K562 (cell line): Measurements from ENCODE around the gene KLHL25. TPM values are rescaled to one million over a fixed set of nuclear protein-coding genes. Genes with fewer than 3 reads are reported as not detected.

Source experiments
- ASH1L ChIP-seq: fragments of 450-650 bp; IDR thresholded peaks from 2 replicates; pipeline ENCODE4 v1.6.1; 2018; ENCODE audit warnings: borderline replicate concordance, mild to moderate bottlenecking, low read depth; ENCODE audit not compliant: partially characterized antibody
- ATF1 ChIP-seq, 2 experiments: fragments of 450-650 bp in 1 of 2; IDR thresholded peaks; 2 replicates each; pipeline ENCODE4 v1.6.1; 2016; ENCODE audit warnings: missing compliant biosample characterization in 1 of 2, missing genetic modification characterization in 1 of 2
- BACH1 ChIP-seq: fragments of 200-800 bp; sonication (Bioruptor generic); IDR thresholded peaks from 2 replicates; pipeline ENCODE4 v1.6.1; 2016; ENCODE audit warnings: missing genetic modification characterization, missing compliant biosample characterization
- CHAMP1 ChIP-seq: fragments of 450-650 bp; IDR thresholded peaks from 2 replicates; pipeline ENCODE4 v1.6.1; 2016; ENCODE audit warnings: mild to moderate bottlenecking
- CREB1 ChIP-seq, 2 experiments: sonication (generic) in 1 of 2; formaldehyde crosslinking in 1 of 2; IDR thresholded peaks; 2 replicates each; pipeline versions ENCODE4 v1.6.1 to v1.8.0; 2012 to 2022; ENCODE audit warnings: inconsistent platforms in 1 of 2, mild to moderate bottlenecking in 1 of 2, missing genetic modification reagents in 1 of 2, moderate library complexity in 1 of 2
- CREM ChIP-seq: IDR thresholded peaks from 2 replicates; pipeline ENCODE4 v1.6.1; 2014; ENCODE audit warnings: antibody characterized with exemption, low read depth
- ETV5 ChIP-seq: sonication (generic); formaldehyde crosslinking; IDR thresholded peaks from 2 replicates; pipeline ENCODE4 v1.4.0; 2020; ENCODE audit warnings: low read depth, mild to moderate bottlenecking, missing genetic modification reagents
- GABPA ChIP-seq: fragments of 200-800 bp; sonication (Bioruptor generic); conservative IDR thresholded peaks from 2 replicates; pipeline ENCODE4 v1.6.1; 2016; ENCODE audit warnings: low read depth, missing genetic modification characterization, missing compliant biosample characterization
- KDM2B ChIP-seq: fragments of 250-450 bp; sonication (Bioruptor Pico); IDR thresholded peaks from 2 replicates; pipeline ENCODE4 v1.8.0; 2021; ENCODE audit warnings: mild to moderate bottlenecking, moderate library complexity
- NEUROD1 ChIP-seq: fragments of 150-350 bp; IDR thresholded peaks from 2 replicates; pipeline ENCODE4 v1.6.1; 2014; ENCODE audit warnings: borderline replicate concordance, low read length, low read depth; ENCODE audit not compliant: partially characterized antibody
- NR2C1 ChIP-seq, 2 experiments: fragments of 450-650 bp; IDR thresholded peaks; 2 replicates each; pipeline ENCODE4 v1.6.1; 2017; ENCODE audit warnings: mild to moderate bottlenecking in 2 of 2, antibody characterized with exemption in 1 of 2, inconsistent platforms in 1 of 2, missing compliant biosample characterization in 1 of 2, missing genetic modification characterization in 1 of 2
- POLR2G ChIP-seq: fragments of 200-400 bp; formaldehyde crosslinking; IDR thresholded peaks from 2 replicates; pipeline ENCODE4 v1.6.1; 2017; ENCODE audit warnings: low read depth, mild to moderate bottlenecking, antibody characterized with exemption, low read length, moderate library complexity
- RB1 ChIP-seq: fragments of 450-650 bp; IDR thresholded peaks from 2 replicates; pipeline ENCODE4 v1.6.1; 2017; ENCODE audit warnings: low read depth, mild to moderate bottlenecking
- RBFOX2 ChIP-seq: fragments of 200-400 bp; formaldehyde crosslinking; IDR thresholded peaks from 2 replicates; pipeline ENCODE4 v1.6.1; 2017; ENCODE audit warnings: low read depth, mild to moderate bottlenecking, low read length, moderate library complexity
- VEZF1 ChIP-seq: fragments of 200-800 bp; sonication (Bioruptor generic); IDR thresholded peaks from 2 replicates; pipeline ENCODE4 v1.6.1; 2017; ENCODE audit warnings: missing genetic modification characterization, missing compliant biosample characterization
- ZNF121 ChIP-seq: sonication (generic); formaldehyde crosslinking; conservative IDR thresholded peaks from 2 replicates; pipeline ENCODE4 v1.8.0; 2022; ENCODE audit warnings: missing genetic modification reagents
- ZNF146 ChIP-seq: IDR thresholded peaks from one replicate; pipeline ENCODE4 v1.6.1; 2018; ENCODE audit warnings: missing compliant biosample characterization; ENCODE audit not compliant: unreplicated experiment
- ZNF197 ChIP-seq: fragments of 200-800 bp; sonication (Bioruptor generic); IDR thresholded peaks from 2 replicates; pipeline ENCODE4 v1.6.1; 2016; ENCODE audit warnings: low read depth, missing genetic modification characterization, missing compliant biosample characterization
- ZNF707 ChIP-seq: fragments of 250-450 bp; sonication (Bioruptor Pico); conservative IDR thresholded peaks from 2 replicates; pipeline ENCODE4 v1.8.0; 2022; ENCODE audit warnings: inconsistent platforms, mild to moderate bottlenecking, moderate library complexity
- ZNF717 ChIP-seq: fragments of 250-450 bp; sonication (Bioruptor Pico); IDR thresholded peaks from 2 replicates; pipeline ENCODE4 v1.5.0; 2021
- ZNF740 ChIP-seq, 3 experiments: fragments of 200-800 bp in 1 of 3; sonication (Bioruptor generic) in 1 of 3; sonication (generic) in 1 of 3; formaldehyde crosslinking in 1 of 3; IDR thresholded peaks; 2 replicates each; pipeline versions ENCODE4 v1.6.1 to v1.8.0; 2016 to 2022; ENCODE audit warnings: mild to moderate bottlenecking in 2 of 3, missing compliant biosample characterization in 2 of 3, missing genetic modification characterization in 2 of 3, missing genetic modification reagents in 1 of 3
- polyA plus RNA-seq, 8 experiments: library from polyadenylated mRNA; depleted of rRNA in 4 of 8; stranded (reverse) in 5 of 8; unstranded in 3 of 8; fragments of >200 nt; fragmentation: Nextera tagmentation in 2 of 8; fragmentation: Illumina TruSeq in 1 of 8; extraction: Ambion mirVana in 2 of 8; extraction: Trizol in 1 of 8; gene quantifications; 2 replicates each; pipeline versions ENCODE4 v1.2.1 to v1.2.3, GENCODE V29; 2011 to 2014; ENCODE audit warnings: inconsistent platforms in 1 of 8, missing spikeins in 1 of 8
- total RNA-seq, 7 experiments: library from RNA; depleted of rRNA in 6 of 7; stranded (reverse); fragments of >200 nt in 6 of 7; fragmentation: Illumina TruSeq in 2 of 7; extraction: Trizol in 2 of 7; gene quantifications; 2 replicates each; pipeline versions ENCODE4 v1.2.1 to v1.2.3, GENCODE V29; 2011 to 2021; ENCODE audit warnings: low replicate concordance in 1 of 7

Gene KLHL25
- total and polyA plus RNA-seq, 9 of the 15 experiments (the other 6 are each of a cell fraction or from before 2014, with no cell fraction given): 0.04 to 0.14 (median 0.10) TPM; not detected in 3

- TF ChIP-seq ZNF121 (CRISPR knock-in tag) (no peak), KDM2B (CRISPR knock-in tag) (peak; percentile 26; the same call in 1 of the 2 replicates), ATF1 (CRISPR knock-in tag; IDR thresholded peaks at IDR 0.05) (no peak), ATF1 (tag; IDR thresholded peaks at IDR 0.05) (0 out of 2 replicates have a peak, but pooled peaks have one; percentile 11), ZNF717 (no peak), ZNF707 (CRISPR knock-in tag) (no peak), ZNF197 (CRISPR knock-in tag) (no peak), BACH1 (tag) (no peak), RBFOX2 (peak; percentile 37; the same call in 1 of the 2 replicates), ZNF146 (CRISPR knock-in tag) (no peak), CREM (peak; percentile 26; the same call in 1 of the 2 replicates), NEUROD1 (peak; percentile 87), ZNF740 (CRISPR knock-in tag; IDR thresholded peaks at IDR 0.05) (no peak), ZNF740 (tag; IDR thresholded peaks at IDR 0.05) (peak in 1 of 2 experiments; percentile 75; a peak in 2 of 4 replicates), NR2C1 (IDR thresholded peaks at IDR 0.05) (no peak), NR2C1 (tag; IDR thresholded peaks at IDR 0.05) (no peak), CREB1 (IDR thresholded peaks at IDR 0.05) (no peak), CREB1 (CRISPR knock-in tag; IDR thresholded peaks at IDR 0.05) (0 out of 2 replicates have a peak, but pooled peaks have one; percentile 25), GABPA (tag) (0 out of 2 replicates have a peak, but pooled peaks have one; percentile 26), VEZF1 (CRISPR knock-in tag) (peak; percentile 100), ETV5 (CRISPR knock-in tag) (no peak), POLR2G (peak; percentile 45), CHAMP1 (no peak), ASH1L (peak; percentile 80), RB1 (peak; percentile 27; the same call in 1 of the 2 replicates)
Measured at GRCh38 chr15:85794598-85795336, at the start of gene KLHL25 (continued).
